Osteoblast (primary cell): Measurements from ENCODE around the gene LCE3D. TPM values are rescaled to one million over a fixed set of nuclear protein-coding genes. Genes with fewer than 3 reads are reported as not detected.

Experiments used
- DNase-seq: peaks from one replicate; pipeline ENCODE4 v3.0.0; 2011; ENCODE audit warnings: low spot score, mixed read lengths; ENCODE audit not compliant: insufficient read length; ENCODE audit errors: missing footprints
- H2AFZ ChIP-seq: 2 replicates; pipeline ENCODE4 v1.6.0; 2011; ENCODE audit warnings: mild to moderate bottlenecking, low read length
- H3K27ac ChIP-seq: 2 replicates; pipeline ENCODE4 v1.5.1; 2011; ENCODE audit warnings: mild to moderate bottlenecking, low read depth, low read length, moderate library complexity
- H3K27me3 ChIP-seq: 2 replicates; pipeline ENCODE4 v1.6.0; 2012; ENCODE audit warnings: mild to moderate bottlenecking, control low read depth, inconsistent platforms, low read length, moderate library complexity; ENCODE audit not compliant: insufficient read depth
- H3K36me3 ChIP-seq: 2 replicates; pipeline ENCODE4 v1.5.1; 2011; ENCODE audit warnings: mild to moderate bottlenecking, low read length, control low read depth, moderate library complexity; ENCODE audit not compliant: insufficient read depth
- H3K4me1 ChIP-seq: 2 replicates; pipeline ENCODE4 v1.5.1; 2011; ENCODE audit warnings: mild to moderate bottlenecking, low read length, control low read depth, moderate library complexity; ENCODE audit not compliant: insufficient read depth
- H3K4me2 ChIP-seq: 2 replicates; pipeline ENCODE4 v1.6.0; 2011; ENCODE audit warnings: mild to moderate bottlenecking, low read length; ENCODE audit not compliant: insufficient read depth
- H3K4me3 ChIP-seq: fragments of 200-600 bp; sonication (generic); 3 replicates; pipeline ENCODE4 v1.5.1; 2012; ENCODE audit warnings: mild to moderate bottlenecking, low read length, inconsistent platforms; ENCODE audit not compliant: insufficient read depth
- H3K79me2 ChIP-seq: 2 replicates; pipeline ENCODE4 v1.6.0; 2012; ENCODE audit warnings: mild to moderate bottlenecking, low read length, control low read depth, inconsistent platforms; ENCODE audit not compliant: insufficient read depth
- H3K9me3 ChIP-seq: 2 replicates; pipeline ENCODE4 v1.5.1; 2011; ENCODE audit warnings: low read depth, low read length, control low read depth
- H4K20me1 ChIP-seq: 2 replicates; pipeline ENCODE4 v1.6.0; 2012; ENCODE audit warnings: mild to moderate bottlenecking, low read length, control low read depth; ENCODE audit not compliant: insufficient read depth
- CTCF ChIP-seq: IDR thresholded peaks from 2 replicates; pipeline ENCODE4 v1.5.1; 2011; ENCODE audit warnings: mild to moderate bottlenecking, low read depth, low read length, moderate library complexity; ENCODE audit errors: extremely low read depth
- small RNA-seq: library from RNA; depleted of rRNA; stranded (forward); fragments of <200 nt; gene quantifications from one replicate; pipeline ENCODE3, GENCODE V24; 2012
- total RNA-seq: library from RNA; depleted of rRNA; stranded (reverse); fragments of >200 nt; gene quantifications from 2 replicates; pipeline ENCODE4 v1.2.3, GENCODE V29; 2012

LCE3D gene
- total RNA-seq, 1 donor: not detected

GRCh38 chr1:152533327-152533938 lies 46.9 kb downstream of the LCE3D start:
- Histone ChIP-seq H4K20me1 (no peaks in the 10 kb centered on the region), H2AFZ (no peak overlapping the region), H3K4me3 (no peak overlapping the region), H3K9me3 (no peaks in the 10 kb centered on the region), H3K4me2 (no peak overlapping the region), H3K79me2 (no peaks in the 10 kb centered on the region), H3K4me1 (no peaks in the 10 kb centered on the region), H3K27me3 (no peaks in the 10 kb centered on the region), H3K27ac (no peak overlapping the region), H3K36me3 (no peaks in the 10 kb centered on the region)
- peak; percentile 78 for TF ChIP-seq CTCF
- DNase-seq: peak; percentile 50

Small RNAs within 50 kb of the gene (small RNA-seq; reads per million reads assigned to genes)
- gene LCE3A (not detected), gene LCE3B (not detected)

Other genes starting within 250 kb of the LCE3D start
- gene FLG2, start 220.5 kb downstream of the LCE3D start, total RNA-seq: not detected in 2 replicates
- not detected in 2 replicates for gene CRNN, start 166.3 kb downstream of the LCE3D start, total RNA-seq
- gene LCE5A, start 69.7 kb downstream of the LCE3D start, total RNA-seq: not detected in 2 replicates
- not detected in 2 replicates for gene CRCT1, start 66.0 kb downstream of the LCE3D start, total RNA-seq
- not detected in 2 replicates for gene LCE3E, start 13.7 kb downstream of the LCE3D start, total RNA-seq
- gene LCE3C, start 19.7 kb upstream of the LCE3D start, total RNA-seq: not detected in 2 replicates
- not detected in 2 replicates for gene LCE3B, start 33.3 kb upstream of the LCE3D start, total RNA-seq
- gene LCE3A, start 42.6 kb upstream of the LCE3D start, total RNA-seq: not detected in 2 replicates
- not detected in 2 replicates for gene LCE2D, start 82.9 kb upstream of the LCE3D start, total RNA-seq
- gene LCE2C, start 94.8 kb upstream of the LCE3D start, total RNA-seq: not detected in 2 replicates
- gene LCE2B, start 105.6 kb upstream of the LCE3D start, total RNA-seq: not detected in 2 replicates
- gene LCE2A, start 117.8 kb upstream of the LCE3D start, total RNA-seq: not detected in 2 replicates
- not detected in 2 replicates for gene LCE4A, start 127.6 kb upstream of the LCE3D start, total RNA-seq
- not detected in 2 replicates for gene KPRP, start 177.5 kb upstream of the LCE3D start, total RNA-seq
- not detected in 2 replicates for gene LCE1F, start 194.6 kb upstream of the LCE3D start, total RNA-seq
- not detected in 2 replicates for gene LCE1E, start 205.7 kb upstream of the LCE3D start, total RNA-seq
- not detected in 2 replicates for gene LCE1D, start 216.2 kb upstream of the LCE3D start, total RNA-seq
- gene LCE1C, start 226.1 kb upstream of the LCE3D start, total RNA-seq: not detected in 2 replicates
- not detected in 2 replicates for gene LCE1B, start 231.5 kb upstream of the LCE3D start, total RNA-seq
- gene LCE1A, start 247.0 kb upstream of the LCE3D start, total RNA-seq: not detected in 2 replicates